ENCODE data around the gene CCL22.

DNA sequence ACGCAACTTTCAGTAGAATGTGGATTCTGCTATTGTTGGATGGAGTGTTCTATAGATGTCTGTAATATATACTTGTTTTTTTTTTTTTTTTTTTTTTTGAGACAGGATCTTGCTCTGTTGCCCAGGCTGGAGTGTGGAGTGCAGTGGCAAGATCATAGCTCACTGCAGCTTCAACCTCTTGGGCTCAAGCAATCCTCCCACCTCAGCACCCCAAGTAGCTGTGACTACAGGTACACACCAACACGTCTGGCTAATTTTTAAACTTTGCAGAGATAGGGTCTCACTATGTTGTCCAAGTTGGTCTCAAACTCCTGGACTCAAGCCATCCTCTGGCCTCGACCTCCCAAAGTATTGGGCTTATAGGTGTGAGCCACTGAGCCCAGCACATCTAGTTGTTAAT is 27.2 kb upstream of the CCL22 start:
- TF ChIP-seq POLR2AphosphoS5 (IDR thresholded peaks at IDR 0.05; ENCODE audit: low read depth) (no peak), GABPA (IDR thresholded peaks at IDR 0.05; ENCODE audit: low read depth) (no peak)
- TF ChIP-seq, protein P1, sequence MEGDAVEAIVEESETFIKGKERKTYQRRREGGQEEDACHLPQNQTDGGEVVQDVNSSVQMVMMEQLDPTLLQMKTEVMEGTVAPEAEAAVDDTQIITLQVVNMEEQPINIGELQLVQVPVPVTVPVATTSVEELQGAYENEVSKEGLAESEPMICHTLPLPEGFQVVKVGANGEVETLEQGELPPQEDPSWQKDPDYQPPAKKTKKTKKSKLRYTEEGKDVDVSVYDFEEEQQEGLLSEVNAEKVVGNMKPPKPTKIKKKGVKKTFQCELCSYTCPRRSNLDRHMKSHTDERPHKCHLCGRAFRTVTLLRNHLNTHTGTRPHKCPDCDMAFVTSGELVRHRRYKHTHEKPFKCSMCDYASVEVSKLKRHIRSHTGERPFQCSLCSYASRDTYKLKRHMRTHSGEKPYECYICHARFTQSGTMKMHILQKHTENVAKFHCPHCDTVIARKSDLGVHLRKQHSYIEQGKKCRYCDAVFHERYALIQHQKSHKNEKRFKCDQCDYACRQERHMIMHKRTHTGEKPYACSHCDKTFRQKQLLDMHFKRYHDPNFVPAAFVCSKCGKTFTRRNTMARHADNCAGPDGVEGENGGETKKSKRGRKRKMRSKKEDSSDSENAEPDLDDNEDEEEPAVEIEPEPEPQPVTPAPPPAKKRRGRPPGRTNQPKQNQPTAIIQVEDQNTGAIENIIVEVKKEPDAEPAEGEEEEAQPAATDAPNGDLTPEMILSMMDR (IDR thresholded peaks at IDR 0.05; ENCODE audit: insufficient read depth, low read length), result no peak
- TF ChIP-seq, protein P2, sequence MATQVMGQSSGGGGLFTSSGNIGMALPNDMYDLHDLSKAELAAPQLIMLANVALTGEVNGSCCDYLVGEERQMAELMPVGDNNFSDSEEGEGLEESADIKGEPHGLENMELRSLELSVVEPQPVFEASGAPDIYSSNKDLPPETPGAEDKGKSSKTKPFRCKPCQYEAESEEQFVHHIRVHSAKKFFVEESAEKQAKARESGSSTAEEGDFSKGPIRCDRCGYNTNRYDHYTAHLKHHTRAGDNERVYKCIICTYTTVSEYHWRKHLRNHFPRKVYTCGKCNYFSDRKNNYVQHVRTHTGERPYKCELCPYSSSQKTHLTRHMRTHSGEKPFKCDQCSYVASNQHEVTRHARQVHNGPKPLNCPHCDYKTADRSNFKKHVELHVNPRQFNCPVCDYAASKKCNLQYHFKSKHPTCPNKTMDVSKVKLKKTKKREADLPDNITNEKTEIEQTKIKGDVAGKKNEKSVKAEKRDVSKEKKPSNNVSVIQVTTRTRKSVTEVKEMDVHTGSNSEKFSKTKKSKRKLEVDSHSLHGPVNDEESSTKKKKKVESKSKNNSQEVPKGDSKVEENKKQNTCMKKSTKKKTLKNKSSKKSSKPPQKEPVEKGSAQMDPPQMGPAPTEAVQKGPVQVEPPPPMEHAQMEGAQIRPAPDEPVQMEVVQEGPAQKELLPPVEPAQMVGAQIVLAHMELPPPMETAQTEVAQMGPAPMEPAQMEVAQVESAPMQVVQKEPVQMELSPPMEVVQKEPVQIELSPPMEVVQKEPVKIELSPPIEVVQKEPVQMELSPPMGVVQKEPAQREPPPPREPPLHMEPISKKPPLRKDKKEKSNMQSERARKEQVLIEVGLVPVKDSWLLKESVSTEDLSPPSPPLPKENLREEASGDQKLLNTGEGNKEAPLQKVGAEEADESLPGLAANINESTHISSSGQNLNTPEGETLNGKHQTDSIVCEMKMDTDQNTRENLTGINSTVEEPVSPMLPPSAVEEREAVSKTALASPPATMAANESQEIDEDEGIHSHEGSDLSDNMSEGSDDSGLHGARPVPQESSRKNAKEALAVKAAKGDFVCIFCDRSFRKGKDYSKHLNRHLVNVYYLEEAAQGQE (IDR thresholded peaks at IDR 0.05; ENCODE audit: insufficient replicate concordance, low read depth), result no peak
